Tibial artery (tissue), 4 donors: ENCODE data around the gene PERM1.
"Not testable (repeated sequence)": the region's sequence is repeated elsewhere in the genome, so short reads cannot be mapped to it uniquely, and the experiment has no call there.

Source experiments
- DNase-seq, 2 donors: peaks; one replicate each; pipeline ENCODE4 v3.0.0-alpha.2; 2019
- H3K27ac ChIP-seq, 2 donors: fragments of 200-600 bp; sonication (generic) in 1 of 2; 1 replicate in 1 of 2; 2 replicates in 1 of 2; pipeline ENCODE4 v1.5.1; 2018 to 2019; ENCODE audit warnings: mild to moderate bottlenecking in 1 of 2
- H3K27me3 ChIP-seq, 2 donors: fragments of 200-600 bp; sonication (generic) in 1 of 2; one replicate each; pipeline versions ENCODE4 v1.5.1 to v1.6.0; 2016 to 2019
- H3K36me3 ChIP-seq, 3 donors: fragments of 200-600 bp; sonication (generic) in 2 of 3; one replicate each; pipeline ENCODE4 v1.5.1; 2016 to 2019; ENCODE audit warnings: mild to moderate bottlenecking in 2 of 3
- H3K4me1 ChIP-seq, 4 donors: fragments of 200-600 bp; sonication (generic) in 2 of 4; 1 replicate in 3 of 4; 2 replicates in 1 of 4; pipeline ENCODE4 v1.5.1; 2016 to 2019
- H3K4me3 ChIP-seq, 2 donors: fragments of 200-600 bp; sonication (generic) in 1 of 2; 1 replicate in 1 of 2; 2 replicates in 1 of 2; pipeline ENCODE4 v1.5.1; 2018 to 2019; ENCODE audit warnings: mild to moderate bottlenecking in 2 of 2
- H3K9me3 ChIP-seq, 3 donors: fragments of 200-600 bp; sonication (generic) in 1 of 3; one replicate each; pipeline ENCODE4 v1.5.1; 2016 to 2019
- CTCF ChIP-seq, 2 experiments: fragments of 200-600 bp in 1 of 2; fragments of 450-650 bp in 1 of 2; IDR thresholded peaks; one replicate each; pipeline ENCODE4 v1.5.1; 2017 to 2019; ENCODE audit warnings: antibody characterized with exemption in 2 of 2, mild to moderate bottlenecking in 1 of 2, moderate library complexity in 1 of 2
- intact Hi-C: fragments of 100-400 bp; cut with DNase I; formaldehyde crosslinking; loops from one replicate; pipeline ENCODE4 v1.15.0; 2023; ENCODE audit warnings: low total_unique reads

PERM1 gene

GRCh38 chr1:1021010-1021919 is 39.4 kb upstream of the PERM1 start:
- peak overlapping the region; percentile 90 to 92 for H3K4me3 ChIP-seq
- H3K27me3 ChIP-seq = peaks cover 0 to 2% of the 10 kb centered on the region in 2 donors
- no peak for DNase-seq
- peaks cover 0 to 52% (median 16%) of the 10 kb centered on the region in 4 donors for H3K4me1 ChIP-seq
- no peak overlapping the region for H3K27ac ChIP-seq
- no peak for TF ChIP-seq CTCF (IDR thresholded peaks at IDR 0.05)
- no peaks in the 10 kb centered on the region for H3K36me3 ChIP-seq
- intact Hi-C loops = no loop called here
- no peaks in the 10 kb centered on the region for H3K9me3 ChIP-seq

- H3K36me3 ChIP-seq = no peaks in the 10 kb centered on the region
- no peak for DNase-seq
- no peak for TF ChIP-seq CTCF (IDR thresholded peaks at IDR 0.05)
Observed at GRCh38 chr1:1020415-1021009, 38.6 kb upstream of the PERM1 start.

GRCh38 chr1:1020000-1020404 is 38.1 kb upstream of the PERM1 start, which contains the start of gene AGRN:
Gene AGRN, plus strand, starts transcription at chr1:1020120. Its CDS starts 53 bp downstream, at chr1:1020173.
- intact Hi-C loops = no loop called here
- H3K4me1 ChIP-seq = peaks cover 0 to 45% (median 17%) of the 10 kb centered on the region in 4 donors
- TF ChIP-seq CTCF (IDR thresholded peaks at IDR 0.05) = no peak

More at GRCh38 chr1:1020415-1021009, 38.6 kb upstream of the PERM1 start:
- peaks cover 0 to 49% (median 16%) of the 10 kb centered on the region in 4 donors for H3K4me1 ChIP-seq
- H3K9me3 ChIP-seq = no peaks in the 10 kb centered on the region
- peak overlapping the region; percentile 90 to 92 for H3K4me3 ChIP-seq
- intact Hi-C loops = no loop called here
- peaks cover 0 to 2% of the 10 kb centered on the region in 2 donors for H3K27me3 ChIP-seq
- peak overlapping the region; percentile 85 to 88 for H3K27ac ChIP-seq

GRCh38 chr1:1019122-1019999 is 37.5 kb upstream of the PERM1 start:
- peak; percentile 34 to 56 for TF ChIP-seq CTCF (IDR thresholded peaks at IDR 0.05)
- intact Hi-C loops = no loop called here
- Histone ChIP-seq H3K9me3 (no peaks in the 10 kb centered on the region), H3K36me3 (no peaks in the 10 kb centered on the region), H3K4me1 (peaks cover 0 to 44% (median 22%) of the 10 kb centered on the region in 4 donors), H3K27ac (peak overlapping the region; percentile 85 to 88), H3K4me3 (peak overlapping the region; percentile 90 to 92), H3K27me3 (peaks cover 0 to 2% of the 10 kb centered on the region in 2 donors)
- DNase-seq = peak; percentile 75 to 91

More at GRCh38 chr1:1020000-1020404, 38.1 kb upstream of the PERM1 start, which contains the start of gene AGRN:
- Histone ChIP-seq H3K36me3 (no peaks in the 10 kb centered on the region), H3K4me3 (peak within 1 kb of the TSS; percentile 90 to 92), H3K9me3 (no peaks in the 10 kb centered on the region), H3K27me3 (peaks cover 0 to 2% of the 10 kb centered on the region in 2 donors), H3K27ac (peak within 1 kb of the TSS; percentile 85 to 88)
- no peak for DNase-seq

GRCh38 chr1:1018321-1018685 is 36.4 kb upstream of the PERM1 start:
- H3K9me3 ChIP-seq, H3K4me3 ChIP-seq, H3K27ac ChIP-seq, H3K27me3 ChIP-seq, DNase-seq, H3K36me3 ChIP-seq, intact Hi-C loops: not testable (repeated sequence)
- H3K4me1 ChIP-seq = peaks cover 0 to 43% (median 31%) of the 10 kb centered on the region in 4 donors

GRCh38 chr1:1017397-1018320 is 35.8 kb upstream of the PERM1 start:
- intact Hi-C loops, H3K27me3 ChIP-seq, H3K9me3 ChIP-seq, H3K27ac ChIP-seq, H3K36me3 ChIP-seq, DNase-seq, H3K4me3 ChIP-seq: not testable (repeated sequence)
- peaks cover 0 to 42% (median 32%) of the 10 kb centered on the region in 4 donors for H3K4me1 ChIP-seq
